Fibroblast of lung (primary cell): ENCODE results near the gene TGFBRAP1. TPM values are rescaled to one million over a fixed set of nuclear protein-coding genes. Genes with fewer than 3 reads are reported as not detected.

ENCODE experiments used
- DNase-seq, 2 donors: peaks; one replicate each; pipeline versions ENCODE4 v3.0.0 to v3.0.0-alpha.2; 2010; ENCODE audit warnings: low read depth in 2 of 2
- H2AFZ ChIP-seq: 2 replicates; pipeline ENCODE4 v1.5.1; 2012; ENCODE audit warnings: low read length, control low read depth, inconsistent platforms
- H3K27ac ChIP-seq: 2 replicates; pipeline ENCODE4 v1.5.1; 2011; ENCODE audit warnings: low read length, control low read depth; ENCODE audit not compliant: insufficient read depth
- H3K27me3 ChIP-seq: 2 replicates; pipeline ENCODE4 v1.5.1; 2011; ENCODE audit warnings: mild to moderate bottlenecking, low read length; ENCODE audit not compliant: control insufficient read depth, insufficient read depth
- H3K36me3 ChIP-seq: 2 replicates; pipeline ENCODE4 v1.5.1; 2011; ENCODE audit warnings: low read length; ENCODE audit not compliant: control insufficient read depth, insufficient read depth
- H3K4me1 ChIP-seq: 2 replicates; pipeline ENCODE4 v1.5.1; 2011; ENCODE audit warnings: low read length; ENCODE audit not compliant: control insufficient read depth, insufficient read depth; ENCODE audit errors: extremely low read depth
- H3K4me2 ChIP-seq: 2 replicates; pipeline ENCODE4 v1.5.1; 2011; ENCODE audit warnings: low read length, control low read depth; ENCODE audit not compliant: insufficient read depth; ENCODE audit errors: extremely low read depth
- H3K4me3 ChIP-seq, 4 experiments: fragments of 200-600 bp in 1 of 4; sonication (generic) in 1 of 4; replicated peaks in 1 of 4; 2 replicates each; pipeline ENCODE4 v1.5.1; 2011 to 2016; ENCODE audit warnings: low read length in 4 of 4, low read depth in 3 of 4, mild to moderate bottlenecking in 3 of 4, control low read depth in 2 of 4, inconsistent platforms in 1 of 4, mixed read lengths in 1 of 4; ENCODE audit not compliant: insufficient read depth in 1 of 4; ENCODE audit errors: control extremely low read depth in 1 of 4
- H3K79me2 ChIP-seq: 2 replicates; pipeline ENCODE4 v1.5.1; 2012; ENCODE audit warnings: mild to moderate bottlenecking, low read length, inconsistent platforms; ENCODE audit not compliant: control insufficient read depth, insufficient read depth
- H3K9ac ChIP-seq: 2 replicates; pipeline ENCODE4 v1.5.1; 2011; ENCODE audit warnings: mild to moderate bottlenecking, low read length, control low read depth; ENCODE audit not compliant: insufficient read depth
- H3K9me3 ChIP-seq: 2 replicates; pipeline ENCODE4 v1.5.1; 2012; ENCODE audit warnings: low read depth, low read length; ENCODE audit not compliant: control insufficient read depth, insufficient read depth
- H4K20me1 ChIP-seq: 2 replicates; pipeline ENCODE4 v1.5.1; 2011; ENCODE audit warnings: low read length; ENCODE audit not compliant: control insufficient read depth, insufficient read depth; ENCODE audit errors: extremely low read depth
- EZH2 ChIP-seq: IDR thresholded peaks from 2 replicates; pipeline ENCODE4 v1.5.1; 2012; ENCODE audit warnings: low read length, control low read depth, mild to moderate bottlenecking; ENCODE audit errors: missing control alignments
- polyA plus RNA-seq, 2 donors: library from polyadenylated mRNA; depleted of rRNA in 1 of 2; stranded (reverse) in 1 of 2; unstranded in 1 of 2; fragments of >200 nt; gene quantifications; 2 replicates each; pipeline ENCODE4 v1.2.1, GENCODE V29; 2011 to 2012; ENCODE audit warnings: missing spikeins in 1 of 2
- total RNA-seq: library from RNA; depleted of rRNA; stranded (reverse); fragments of >200 nt; gene quantifications from 2 replicates; pipeline ENCODE4 v1.2.1, GENCODE V29; 2014
- TF ChIP-seq, protein P1 (sequence below), 2 donors: IDR thresholded peaks in 1 of 2; conservative IDR thresholded peaks in 1 of 2; 1 replicate in 1 of 2; 2 replicates in 1 of 2; pipeline ENCODE4 v1.5.1; 2011 to 2012; ENCODE audit warnings: low read length in 2 of 2, control low read depth in 1 of 2, inconsistent platforms in 1 of 2, low read depth in 1 of 2, mild to moderate bottlenecking in 1 of 2

Gene TGFBRAP1
- total and polyA plus RNA-seq, 2 donors (not counting 1 experiment from before 2014, with no cell fraction given), result 8.5 to 14.9 TPM

DNA sequence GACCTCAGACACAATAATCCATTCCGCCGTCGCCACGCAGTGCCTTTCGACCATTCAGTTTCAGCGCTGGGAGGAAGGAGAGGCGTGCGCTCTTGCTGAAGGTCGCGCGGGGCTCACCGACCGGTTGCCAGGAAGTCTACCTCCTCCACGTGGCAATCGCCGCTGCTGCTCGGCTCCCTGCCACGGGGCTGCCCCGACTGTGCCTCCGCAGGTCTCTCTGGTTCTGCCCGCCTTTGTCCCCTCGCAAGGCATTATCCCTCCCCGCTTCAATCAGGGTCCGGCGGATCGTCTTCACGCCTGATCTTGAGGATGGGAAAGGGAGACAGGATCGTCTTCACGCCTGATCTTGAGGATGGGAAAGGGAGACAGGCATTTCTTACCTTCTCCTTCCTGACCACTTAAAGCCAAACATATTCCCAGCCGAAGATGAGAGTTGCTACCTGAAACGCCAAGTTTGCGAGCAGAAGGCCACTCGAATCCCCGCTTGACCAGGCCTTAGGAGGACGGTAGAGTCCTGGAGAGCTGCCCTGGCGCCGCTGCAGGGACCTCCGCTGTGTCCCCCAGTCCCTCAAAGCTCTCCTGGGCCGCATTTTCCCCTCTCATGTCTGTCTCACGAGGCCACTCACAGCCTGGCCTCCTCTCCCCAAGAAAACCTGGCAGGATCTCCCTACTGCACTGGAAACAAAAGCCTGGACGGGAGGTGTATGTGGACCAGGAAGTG is 92.3 kb downstream of the TGFBRAP1 start:
- Histone ChIP-seq H3K4me1 (no peaks in the 10 kb centered on the region), H3K36me3 (no peaks in the 10 kb centered on the region), H3K4me2 (no peak overlapping the region), H3K27me3 (peaks cover 3% of the 10 kb centered on the region), H3K9ac (no peak overlapping the region), H3K79me2 (no peaks in the 10 kb centered on the region), H3K9me3 (no peaks in the 10 kb centered on the region), H2AFZ (no peak overlapping the region), H4K20me1 (no peaks in the 10 kb centered on the region), H3K4me3 (no peak overlapping the region), H3K27ac (no peak overlapping the region)
- no peak for TF ChIP-seq EZH2
- TF ChIP-seq, protein P1, sequence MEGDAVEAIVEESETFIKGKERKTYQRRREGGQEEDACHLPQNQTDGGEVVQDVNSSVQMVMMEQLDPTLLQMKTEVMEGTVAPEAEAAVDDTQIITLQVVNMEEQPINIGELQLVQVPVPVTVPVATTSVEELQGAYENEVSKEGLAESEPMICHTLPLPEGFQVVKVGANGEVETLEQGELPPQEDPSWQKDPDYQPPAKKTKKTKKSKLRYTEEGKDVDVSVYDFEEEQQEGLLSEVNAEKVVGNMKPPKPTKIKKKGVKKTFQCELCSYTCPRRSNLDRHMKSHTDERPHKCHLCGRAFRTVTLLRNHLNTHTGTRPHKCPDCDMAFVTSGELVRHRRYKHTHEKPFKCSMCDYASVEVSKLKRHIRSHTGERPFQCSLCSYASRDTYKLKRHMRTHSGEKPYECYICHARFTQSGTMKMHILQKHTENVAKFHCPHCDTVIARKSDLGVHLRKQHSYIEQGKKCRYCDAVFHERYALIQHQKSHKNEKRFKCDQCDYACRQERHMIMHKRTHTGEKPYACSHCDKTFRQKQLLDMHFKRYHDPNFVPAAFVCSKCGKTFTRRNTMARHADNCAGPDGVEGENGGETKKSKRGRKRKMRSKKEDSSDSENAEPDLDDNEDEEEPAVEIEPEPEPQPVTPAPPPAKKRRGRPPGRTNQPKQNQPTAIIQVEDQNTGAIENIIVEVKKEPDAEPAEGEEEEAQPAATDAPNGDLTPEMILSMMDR (conservative IDR thresholded peaks at IDR 0.05 in 1 of 2, IDR thresholded peaks at IDR 0.05 in 1 of 2; ENCODE audit: low read depth in 1 of 2, low read length in 2 of 2), result no peak
- no peak for DNase-seq

- H3K27ac ChIP-seq, result no peak overlapping the region
- no peaks in the 10 kb centered on the region for H3K4me1 ChIP-seq
- H3K9ac ChIP-seq, result no peak overlapping the region
- H2AFZ ChIP-seq, result no peak overlapping the region
- H3K4me3 ChIP-seq, result no peak overlapping the region
- H3K36me3 ChIP-seq, result no peaks in the 10 kb centered on the region
- DNase-seq, result no peak
- no peaks in the 10 kb centered on the region for H4K20me1 ChIP-seq
- H3K4me2 ChIP-seq, result no peak overlapping the region
- H3K27me3 ChIP-seq, result peaks cover 3% of the 10 kb centered on the region
- no peaks in the 10 kb centered on the region for H3K79me2 ChIP-seq
- TF ChIP-seq, protein P1 (conservative IDR thresholded peaks at IDR 0.05 in 1 of 2, IDR thresholded peaks at IDR 0.05 in 1 of 2; ENCODE audit: low read depth in 1 of 2, low read length in 2 of 2), result no peak
- TF ChIP-seq EZH2, result no peak
- no peaks in the 10 kb centered on the region for H3K9me3 ChIP-seq
These were observed 93.5 kb downstream of the TGFBRAP1 start for GRCh38 chr2:105236060-105236424.

DNA sequence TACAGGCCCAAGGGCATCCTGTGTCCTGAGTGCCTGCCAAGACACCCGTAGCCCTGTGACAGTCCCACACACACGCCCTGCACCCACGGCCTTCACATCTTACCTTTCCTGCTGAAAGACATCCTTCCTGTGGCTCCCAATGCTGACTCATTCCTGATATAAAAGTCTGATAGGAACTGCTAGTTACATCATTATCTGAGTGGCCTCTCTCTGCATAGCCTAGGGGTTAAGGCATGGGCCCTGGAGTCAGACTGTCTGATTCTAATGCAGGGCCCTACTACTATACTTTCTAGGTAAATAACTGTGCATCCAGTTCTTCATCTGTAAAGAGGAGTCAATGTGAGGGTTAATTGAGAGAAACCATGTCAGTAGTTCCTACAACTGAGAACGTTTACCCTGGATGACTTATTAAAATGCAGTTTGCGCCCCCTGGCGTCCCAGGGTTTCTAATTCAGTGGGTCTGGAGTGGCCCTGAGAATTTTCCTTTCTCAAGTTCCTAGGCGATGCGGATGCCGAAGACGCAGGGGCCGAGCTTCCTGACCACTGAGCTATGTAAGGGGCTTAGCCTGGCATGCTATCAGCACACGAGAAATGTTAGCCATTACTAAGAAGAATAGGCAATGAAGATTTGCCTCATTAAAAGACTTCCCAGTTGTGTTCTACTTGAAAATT is 94.0 kb downstream of the TGFBRAP1 start:
- no peaks in the 10 kb centered on the region for H3K4me1 ChIP-seq
- DNase-seq, result peak; percentile 74 to 80
- H3K27ac ChIP-seq, result no peak overlapping the region
- no peak overlapping the region for H2AFZ ChIP-seq
- H3K27me3 ChIP-seq, result peaks cover 3% of the 10 kb centered on the region
- no peak for TF ChIP-seq EZH2
- TF ChIP-seq, protein P1 (conservative IDR thresholded peaks at IDR 0.05 in 1 of 2, IDR thresholded peaks at IDR 0.05 in 1 of 2; ENCODE audit: low read depth in 1 of 2, low read length in 2 of 2), result peak; percentile 69 to 85
- H3K4me2 ChIP-seq, result peak overlapping the region; percentile 15
- no peaks in the 10 kb centered on the region for H3K36me3 ChIP-seq
- no peaks in the 10 kb centered on the region for H4K20me1 ChIP-seq
- no peaks in the 10 kb centered on the region for H3K9me3 ChIP-seq
- no peaks in the 10 kb centered on the region for H3K79me2 ChIP-seq
- H3K4me3 ChIP-seq, result no peak overlapping the region
- H3K9ac ChIP-seq, result no peak overlapping the region
